Right lobe of liver (tissue), 6 donors: Measurements from ENCODE around the gene NYAP2. TPM values are rescaled to one million over a fixed set of nuclear protein-coding genes. Genes with fewer than 3 reads are reported as not detected.

ENCODE experiments used
- ATAC-seq, 4 donors: fragments of 200-7000 bp; cut with Tn5 transposase; one replicate each; pipeline ENCODE4 v1.9.1; 2020; ENCODE audit warnings: mild to moderate bottlenecking in 4 of 4, moderate library complexity in 4 of 4
- DNase-seq, 3 donors: peaks; one replicate each; pipeline ENCODE4 v3.0.0-alpha.2; 2020
- H3K27ac ChIP-seq, 3 donors: fragments of 200-600 bp; one replicate each; pipeline ENCODE4 v1.8.0; 2022
- H3K27me3 ChIP-seq, 2 donors: fragments of 200-600 bp; one replicate each; pipeline ENCODE4 v1.8.0; 2022
- H3K36me3 ChIP-seq, 4 donors: fragments of 200-600 bp; sonication (generic) in 1 of 4; one replicate each; pipeline versions ENCODE4 v1.5.1 to v1.8.0; 2017 to 2022; ENCODE audit warnings: control low read depth in 1 of 4
- H3K4me1 ChIP-seq, 4 donors: fragments of 200-600 bp; sonication (generic) in 1 of 4; one replicate each; pipeline versions ENCODE4 v1.5.1 to v1.8.0; 2017 to 2022; ENCODE audit warnings: control low read depth in 1 of 4
- H3K4me3 ChIP-seq, 3 donors: fragments of 200-600 bp; one replicate each; pipeline ENCODE4 v1.8.0; 2022
- H3K9me3 ChIP-seq, 4 donors: fragments of 200-600 bp; sonication (generic) in 1 of 4; one replicate each; pipeline versions ENCODE4 v1.5.1 to v1.8.0; 2017 to 2022; ENCODE audit warnings: control low read depth in 1 of 4
- CTCF ChIP-seq, 4 donors: fragments of 200-600 bp in 3 of 4; fragments of 450-650 bp in 1 of 4; IDR thresholded peaks; one replicate each; pipeline versions ENCODE4 v1.5.1 to v1.8.0; 2016 to 2022; ENCODE audit warnings: antibody characterized with exemption in 4 of 4, mild to moderate bottlenecking in 2 of 4
- POLR2A ChIP-seq: fragments of 450-650 bp; IDR thresholded peaks from one replicate; pipeline ENCODE4 v1.6.1; 2017; ENCODE audit warnings: antibody characterized with exemption, mild to moderate bottlenecking
- WGBS: methylation state at CpG from one replicate; pipeline ENCODE4 v1.1.6; 2018; ENCODE audit warnings: low coverage, low lambda C conversion rate; ENCODE audit not compliant: insufficient coverage; ENCODE audit errors: missing lambda C conversion rate; 5-methylcytosine and 5-hydroxymethylcytosine counted together
- intact Hi-C, 2 donors: fragments of 100-400 bp; cut with DNase I; formaldehyde crosslinking; loops; one replicate each; pipeline versions ENCODE4 v1.11.2 to v1.14.1; 2022
- long read RNA-seq: library from polyadenylated mRNA; unstranded; transcript quantifications from one replicate; pipeline ENCODE4 v2.0.0, GENCODE V29; 2019
- total RNA-seq, 6 experiments: library from RNA; depleted of rRNA in 2 of 6; stranded (reverse); fragments of >200 nt in 2 of 6; fragmentation: NEBNext Ultra II Directional in 3 of 6; extraction: Animal tissue kit (Norgen Biotek cat#: 25700) in 3 of 6; gene quantifications; one replicate each; pipeline versions ENCODE4 v1.1.0 to v1.2.4, GENCODE V29; 2016 to 2023
- donor health status: DM: no; HTN: yes; CAD: no.
- donor health status: DM: no; HTN: no; CAD: no.
- donor health status: DM: no; HTN: no; CAD: no.
- donor health status: DM: no; HTN: yes; CAD: no.
- donor health status: DM: no; HTN: yes; CAD: no.

NYAP2 gene
- total RNA-seq: not detected
- long read RNA-seq: 0 reads

GRCh38 chr2:225399504-225399903, at the start of gene NYAP2:
Gene NYAP2 (plus strand): TSS chr2:225399710. CDS start chr2:225408881, 9,171 bp downstream.
- no peaks in the 10 kb centered on the region for H3K27me3 ChIP-seq
- TF ChIP-seq CTCF (IDR thresholded peaks at IDR 0.05) (no peak), POLR2A (no peak)
- H3K4me3 ChIP-seq: no peak within 1 kb of the TSS
- intact Hi-C loops: no loop called here
- H3K27ac ChIP-seq: no peak within 1 kb of the TSS
- DNase-seq (no peak), ATAC-seq (no peak)
- no peaks in the 10 kb centered on the region for H3K4me1 ChIP-seq
- no peaks in the 10 kb centered on the region for H3K36me3 ChIP-seq
- WGBS: 39% methylated on average over 5 of the region's 5 CpGs
- H3K9me3 ChIP-seq: no peaks in the 10 kb centered on the region

GRCh38 chr2:225353579-225354085, 45.9 kb upstream of the NYAP2 start:
- Histone ChIP-seq H3K9me3 (no peaks in the 10 kb centered on the region), H3K4me1 (no peaks in the 10 kb centered on the region), H3K27ac (no peak overlapping the region), H3K36me3 (no peaks in the 10 kb centered on the region), H3K4me3 (no peak overlapping the region), H3K27me3 (no peaks in the 10 kb centered on the region)
- no peak for TF ChIP-seq CTCF (IDR thresholded peaks at IDR 0.05)
- no peak for TF ChIP-seq POLR2A
- DNase-seq (no peak), ATAC-seq (no peak)
- intact Hi-C loops: no loop called here
- 46% methylated on average over 1 of the region's 1 CpG for WGBS

- H3K27ac ChIP-seq: no peak overlapping the region
- TF ChIP-seq CTCF (IDR thresholded peaks at IDR 0.05): no peak
- no peak for TF ChIP-seq POLR2A
- 12% methylated on average over 3 of the region's 3 CpGs for WGBS
- ATAC-seq (no peak), DNase-seq (no peak)
- no peaks in the 10 kb centered on the region for H3K36me3 ChIP-seq
- no peaks in the 10 kb centered on the region for H3K4me1 ChIP-seq
- no peaks in the 10 kb centered on the region for H3K27me3 ChIP-seq
- H3K9me3 ChIP-seq: no peaks in the 10 kb centered on the region
- intact Hi-C loops: no loop called here
- no peak overlapping the region for H3K4me3 ChIP-seq
Measured at GRCh38 chr2:225354281-225354774, 45.2 kb upstream of the NYAP2 start.

- WGBS: 34% methylated on average over 3 of the region's 3 CpGs
- Histone ChIP-seq H3K27ac (no peak overlapping the region), H3K9me3 (no peaks in the 10 kb centered on the region), H3K4me1 (no peaks in the 10 kb centered on the region), H3K27me3 (no peaks in the 10 kb centered on the region), H3K36me3 (no peaks in the 10 kb centered on the region), H3K4me3 (no peak overlapping the region)
- intact Hi-C loops: no loop called here
- no peak for TF ChIP-seq POLR2A
- no peak for TF ChIP-seq CTCF (IDR thresholded peaks at IDR 0.05)
- ATAC-seq: no peak
- no peak for DNase-seq
Measured at GRCh38 chr2:225355788-225356187, 43.7 kb upstream of the NYAP2 start.

GRCh38 chr2:225366731-225367130, 32.8 kb upstream of the NYAP2 start:
- Histone ChIP-seq H3K9me3 (no peaks in the 10 kb centered on the region), H3K27ac (no peak overlapping the region), H3K36me3 (no peaks in the 10 kb centered on the region), H3K4me3 (no peak overlapping the region), H3K27me3 (no peaks in the 10 kb centered on the region), H3K4me1 (no peaks in the 10 kb centered on the region)
- no peak for ATAC-seq
- intact Hi-C loops: no loop called here
- TF ChIP-seq POLR2A (no peak), CTCF (IDR thresholded peaks at IDR 0.05) (no peak)
- no peak for DNase-seq
